MV-4-11 (cell line): ENCODE results near the gene EMILIN3.
A peak's percentile ranks its signal among the peaks of the same experiment; 100 is the strongest.

Experiments
- DNase-seq: peaks from one replicate; lab custom pipeline; 2025; lab: John Stamatoyannopoulos, UW

Gene EMILIN3

GRCh38 chr20:41344938-41345728 lies 21.5 kb downstream of the EMILIN3 start:
- DNase-seq = no peak

GRCh38 chr20:41344477-41344876 lies 22.1 kb downstream of the EMILIN3 start:
- DNase-seq = no peak

GRCh38 chr20:41342474-41343464 lies 23.8 kb downstream of the EMILIN3 start:
- DNase-seq = no peak

GRCh38 chr20:41340327-41341055 lies 26.1 kb downstream of the EMILIN3 start, which contains the start of gene LPIN3:
TSS of gene LPIN3 (plus strand) at chr20:41340821. CDS start at chr20:41345804, 4,983 bp downstream.
- DNase-seq = peak; percentile 82

- DNase-seq = peak; percentile 61
Measured at GRCh38 chr20:41339957-41340326, 26.7 kb downstream of the EMILIN3 start.

- no peak for DNase-seq
Measured at GRCh38 chr20:41336711-41337492, 29.7 kb downstream of the EMILIN3 start.

- no peak for DNase-seq
Measured at GRCh38 chr20:41335591-41335990, 31.0 kb downstream of the EMILIN3 start.

GRCh38 chr20:41334443-41335421 lies 31.9 kb downstream of the EMILIN3 start:
- DNase-seq = no peak

GRCh38 chr20:41334036-41334435 lies 32.6 kb downstream of the EMILIN3 start:
- no peak for DNase-seq

- no peak for DNase-seq
Measured at GRCh38 chr20:41331731-41332130, 34.9 kb downstream of the EMILIN3 start.

GRCh38 chr20:41330941-41331340 lies 35.7 kb downstream of the EMILIN3 start:
- DNase-seq = no peak

GRCh38 chr20:41330343-41330720 lies 36.3 kb downstream of the EMILIN3 start:
- DNase-seq = no peak

- peak; percentile 86 for DNase-seq
Measured at GRCh38 chr20:41329435-41330342, 36.9 kb downstream of the EMILIN3 start.

GRCh38 chr20:41327178-41327577 lies 39.4 kb downstream of the EMILIN3 start:
- no peak for DNase-seq

- peak; percentile 62 for DNase-seq
Measured at GRCh38 chr20:41320976-41321375, 45.6 kb downstream of the EMILIN3 start.

- DNase-seq = no peak
Measured at GRCh38 chr20:41320441-41320840, 46.2 kb downstream of the EMILIN3 start.

- DNase-seq = no peak
Measured at GRCh38 chr20:41318271-41318649, 48.4 kb downstream of the EMILIN3 start.

GRCh38 chr20:41317546-41318270 lies 48.9 kb downstream of the EMILIN3 start, which contains the start of gene ZHX3:
TSS of gene ZHX3 (minus strand) at chr20:41317731. CDS start at chr20:41204916, 112,815 bp downstream.
- DNase-seq = peak; percentile 94
